GM21423 (cell line): ENCODE data around the gene KHDRBS2.

Experiments
- ATAC-seq: cut with Tn5 transposase; IDR thresholded peaks from one replicate; pipeline ENCODE4 v1.9.1; 2021; ENCODE audit warnings: mild to moderate bottlenecking, moderate library complexity; ENCODE audit not compliant: unreplicated experiment

KHDRBS2 gene

DNA sequence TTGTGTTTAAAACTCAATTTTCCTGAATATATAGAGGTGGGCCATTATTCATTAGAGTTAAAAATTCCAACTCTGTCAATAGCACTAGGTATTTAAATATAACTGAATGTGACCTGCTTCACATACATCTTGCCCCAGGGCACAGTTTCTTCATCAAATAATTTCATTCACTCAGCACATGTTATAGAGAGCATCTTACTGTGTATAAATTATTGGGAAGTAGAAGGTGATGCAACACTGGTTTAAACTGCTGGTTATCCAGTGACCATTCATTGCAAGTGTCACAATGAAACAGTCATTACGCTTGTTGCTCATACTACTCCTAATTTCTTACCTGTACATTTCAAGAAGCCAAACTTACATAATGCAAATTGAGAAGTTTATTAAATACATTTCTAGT, 93.4 kb downstream of the KHDRBS2 start:
- no peak for ATAC-seq

GRCh38 chr6:62175195-62175594, 110.8 kb downstream of the KHDRBS2 start:
- no peak for ATAC-seq

DNA sequence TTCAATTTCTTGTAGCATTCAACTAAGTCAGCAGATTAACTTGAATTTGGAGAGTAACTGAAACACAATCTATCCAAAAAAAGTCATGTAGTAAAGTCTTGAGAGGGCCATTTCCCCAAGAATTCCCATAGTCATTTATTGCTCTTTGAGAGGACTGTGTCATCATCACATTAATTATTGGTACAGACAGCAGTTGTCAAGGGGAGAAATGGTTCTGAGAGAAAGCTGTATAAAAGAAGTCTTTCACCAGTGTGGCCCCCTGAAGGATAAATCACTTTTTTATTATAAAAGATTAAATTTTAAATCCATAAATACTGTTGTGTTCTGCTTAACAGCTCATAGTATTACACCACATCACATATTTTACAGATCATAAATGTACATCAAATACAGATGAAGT, 111.5 kb downstream of the KHDRBS2 start:
- no peak for ATAC-seq

DNA sequence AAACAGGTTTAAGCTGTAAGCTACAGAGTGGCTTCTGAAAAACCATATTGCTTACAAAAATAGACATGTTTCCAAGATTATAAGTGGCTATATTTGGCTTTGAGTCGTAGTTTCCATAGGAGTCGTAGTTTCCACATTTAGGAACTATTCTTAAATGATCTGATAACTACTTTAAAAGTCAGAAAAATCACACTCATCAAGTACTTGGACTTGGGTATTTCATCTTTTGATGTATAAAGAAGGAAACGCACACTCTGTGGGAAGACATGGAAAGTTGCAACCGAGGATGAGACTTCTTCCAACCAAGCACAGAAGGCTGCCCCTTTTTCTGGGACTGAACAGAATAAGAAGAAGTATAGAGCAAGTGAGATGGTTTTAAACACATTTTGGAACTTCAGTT, 118.3 kb downstream of the KHDRBS2 start:
- no peak for ATAC-seq

- no peak for ATAC-seq
Observed at GRCh38 chr6:62162858-62163257, 123.2 kb downstream of the KHDRBS2 start.

- no peak for ATAC-seq
Observed at GRCh38 chr6:62152796-62153195, 133.2 kb downstream of the KHDRBS2 start.

GRCh38 chr6:62150048-62150663, 135.9 kb downstream of the KHDRBS2 start:
- peak; percentile 77 for ATAC-seq

DNA sequence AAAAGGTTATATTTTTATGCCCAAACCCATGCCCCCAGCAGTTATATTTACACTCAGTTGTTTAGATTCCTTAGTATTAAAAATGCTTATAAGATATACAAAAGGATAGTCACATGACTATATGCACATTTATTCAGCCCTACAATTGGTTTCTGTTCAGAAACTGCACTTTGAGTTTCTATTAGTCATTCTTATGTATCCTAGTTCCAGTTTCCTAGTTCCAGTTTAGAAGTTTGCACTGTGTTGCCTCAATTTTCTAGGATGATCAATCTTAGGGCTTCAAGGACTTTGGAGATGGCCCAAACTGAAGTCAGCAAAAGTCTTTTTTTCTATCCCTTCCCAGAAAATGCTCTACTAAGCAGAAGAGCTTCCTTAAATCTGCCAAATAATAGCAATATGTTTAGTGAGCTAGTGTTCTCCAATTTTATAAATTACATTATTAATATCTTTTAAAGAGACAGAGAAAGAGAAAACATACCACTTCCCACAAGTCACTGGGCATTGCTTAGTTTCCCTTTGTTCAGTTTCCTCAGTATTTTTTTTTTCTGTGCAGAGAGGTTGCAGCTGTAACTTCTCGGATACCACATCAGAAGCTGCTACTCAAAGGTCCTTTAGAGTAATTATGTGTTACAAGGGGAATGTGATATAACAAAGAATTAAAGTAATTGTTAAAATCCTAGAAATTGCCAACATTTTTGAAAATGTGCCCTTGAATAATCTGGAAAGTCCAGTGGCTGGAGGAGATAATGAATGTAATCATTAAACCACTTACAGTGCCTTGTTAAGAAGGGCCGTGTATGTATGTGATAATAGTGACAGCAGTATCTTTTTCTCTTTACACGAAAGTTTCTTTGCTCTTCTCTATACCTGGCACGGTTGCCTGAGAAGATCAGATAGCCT, 138.8 kb downstream of the KHDRBS2 start:
- ATAC-seq, result no peak

DNA sequence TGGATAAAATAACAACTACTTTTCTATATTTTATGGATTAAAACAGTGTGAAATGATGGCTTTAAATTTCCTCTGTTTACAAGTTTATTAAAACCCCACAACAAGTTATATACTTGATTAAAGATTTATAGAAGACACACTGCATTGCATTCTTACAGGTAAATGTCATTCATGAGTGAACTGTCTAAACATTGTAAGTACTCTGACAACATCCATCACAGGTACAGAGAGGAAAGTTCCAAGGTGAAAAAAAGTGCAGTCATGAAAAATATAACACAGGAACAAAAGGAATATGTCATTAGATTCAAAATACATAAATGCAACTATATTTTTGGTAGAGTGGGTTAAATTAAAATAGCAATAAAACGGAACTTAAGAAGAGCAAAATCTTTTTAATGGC, 156.9 kb downstream of the KHDRBS2 start:
- ATAC-seq, result no peak

GRCh38 chr6:62119401-62119800, 166.6 kb downstream of the KHDRBS2 start:
- no peak for ATAC-seq

DNA sequence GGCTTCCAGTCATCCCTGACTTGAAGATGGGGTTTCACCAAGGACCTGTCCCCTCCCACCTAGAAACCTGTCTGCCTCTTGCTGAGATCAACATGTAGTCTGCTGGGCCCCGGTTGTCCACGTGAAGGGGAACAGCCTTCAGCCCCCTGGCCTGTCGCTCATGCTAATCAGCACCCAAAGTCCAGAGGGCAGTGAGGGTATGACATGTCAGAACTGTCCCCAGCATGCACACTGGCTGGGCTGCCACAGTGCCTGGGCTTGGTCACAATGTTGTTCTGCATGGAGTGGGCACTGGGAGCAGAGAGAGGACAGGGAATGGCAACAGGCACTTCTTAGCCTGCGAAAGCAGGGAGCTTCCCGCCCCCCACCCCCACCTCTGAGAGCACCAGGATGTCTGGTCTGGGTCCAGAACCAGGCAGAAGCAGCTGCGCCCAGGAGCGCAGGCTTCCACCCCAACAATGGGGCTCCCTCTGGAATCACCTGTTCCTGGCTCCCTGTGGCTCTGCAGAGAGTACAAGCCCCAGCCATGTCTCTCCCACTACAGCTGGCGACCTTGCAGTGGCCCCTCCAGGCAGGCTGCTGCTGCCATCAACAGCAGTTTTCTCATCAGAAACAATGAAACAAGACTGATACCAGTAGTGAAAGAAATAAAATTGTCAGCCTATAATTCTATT, 182.7 kb downstream of the KHDRBS2 start:
- ATAC-seq, result no peak

DNA sequence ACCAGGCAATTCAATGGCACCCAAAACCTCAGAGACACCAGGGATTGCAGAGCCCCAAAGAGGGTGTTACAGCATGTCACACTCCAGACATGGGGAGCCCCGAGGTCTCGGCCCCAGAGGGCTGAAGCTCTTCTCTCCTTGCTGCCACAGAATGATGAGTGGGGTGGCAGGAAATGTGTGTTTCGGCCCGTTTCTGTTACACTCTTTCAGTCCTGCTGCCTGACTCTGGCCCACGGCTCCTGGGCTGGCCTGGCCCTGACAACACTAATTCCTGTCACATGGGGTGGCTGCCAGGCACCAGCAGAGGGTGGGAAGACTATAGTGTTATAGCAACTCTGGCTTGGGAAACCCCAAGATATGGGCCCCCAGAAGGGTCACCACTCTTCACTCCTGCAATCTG, 183.6 kb downstream of the KHDRBS2 start:
- no peak for ATAC-seq

DNA sequence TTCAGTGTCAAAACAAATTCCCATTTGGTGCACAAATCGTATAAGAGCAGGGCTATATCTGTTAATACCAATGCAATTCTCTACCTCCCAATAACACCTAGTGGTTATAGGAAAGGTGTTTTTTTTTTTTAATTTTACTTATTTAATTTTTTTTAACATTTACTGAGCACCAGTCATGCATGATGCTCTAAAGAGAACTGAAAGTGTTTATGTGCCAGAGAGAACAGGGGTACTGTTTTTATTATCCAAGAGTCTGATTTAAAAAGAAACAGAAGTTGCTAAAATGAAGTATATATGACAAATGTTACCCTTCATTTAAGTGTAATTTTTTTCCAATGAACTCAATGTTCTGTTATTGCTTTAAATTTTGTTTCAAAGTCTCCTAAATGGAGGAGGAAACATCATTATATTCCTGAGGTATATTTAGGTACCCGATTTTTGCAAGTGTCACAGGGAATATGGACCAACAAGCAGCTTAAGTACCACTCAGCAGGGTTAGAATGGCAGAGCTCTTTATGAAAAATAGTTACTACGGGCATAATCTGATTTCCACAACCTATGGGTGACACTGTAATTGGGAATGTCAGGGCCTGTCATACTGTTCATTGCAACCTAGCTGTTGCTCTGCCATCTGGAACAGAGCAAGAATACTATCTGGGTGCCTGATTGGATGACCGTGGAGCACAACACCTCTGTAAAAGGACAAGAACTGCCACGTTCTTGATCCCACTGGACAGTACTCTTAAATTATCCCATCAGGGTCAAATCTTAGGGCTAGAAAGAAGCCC, 195.4 kb downstream of the KHDRBS2 start:
- ATAC-seq, result no peak

GRCh38 chr6:62089781-62090180, 196.2 kb downstream of the KHDRBS2 start:
- ATAC-seq, result no peak

GRCh38 chr6:62086047-62086446, 200.0 kb downstream of the KHDRBS2 start:
- no peak for ATAC-seq

DNA sequence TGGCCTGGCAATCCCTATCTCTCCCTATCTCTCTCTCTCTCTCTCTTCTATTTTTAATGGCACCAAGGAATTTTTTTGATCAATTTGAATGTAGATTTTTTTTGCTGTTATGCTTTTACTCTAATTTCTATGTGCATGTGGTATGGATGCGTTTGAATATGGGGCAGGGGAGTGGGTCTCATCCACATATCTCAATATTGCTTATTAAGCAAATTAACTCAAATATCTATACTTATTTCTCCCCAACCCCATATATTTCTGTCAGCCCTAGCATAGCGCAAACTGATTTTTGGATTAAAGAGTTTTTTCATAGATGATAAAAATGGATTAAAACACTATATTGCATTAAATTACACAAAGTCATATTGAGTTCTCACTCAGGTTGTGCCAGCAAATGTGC, 210.2 kb downstream of the KHDRBS2 start:
- ATAC-seq, result no peak

GRCh38 chr6:62059901-62060300, 226.1 kb downstream of the KHDRBS2 start:
- ATAC-seq, result no peak

DNA sequence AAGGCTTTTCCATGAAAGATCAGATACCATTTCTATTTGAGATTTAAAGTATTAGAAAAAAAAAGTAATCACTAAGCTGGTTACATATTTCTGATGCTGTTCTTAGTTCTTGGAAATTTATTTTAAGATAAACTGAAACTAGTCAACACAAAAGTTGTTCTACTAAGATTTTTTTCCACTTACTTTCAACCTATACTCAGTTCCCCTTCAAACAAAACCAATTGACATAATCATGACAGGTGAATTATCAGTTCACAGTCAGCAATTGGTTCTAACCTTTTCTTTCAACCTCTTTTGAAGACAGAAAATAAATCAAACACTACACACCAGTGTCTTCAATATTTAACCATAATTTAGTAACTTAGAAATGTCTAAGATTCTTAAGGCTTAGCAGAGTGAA, 228.7 kb downstream of the KHDRBS2 start:
- ATAC-seq, result no peak

- no peak for ATAC-seq
Observed at GRCh38 chr6:62045502-62045901, 240.5 kb downstream of the KHDRBS2 start.

DNA sequence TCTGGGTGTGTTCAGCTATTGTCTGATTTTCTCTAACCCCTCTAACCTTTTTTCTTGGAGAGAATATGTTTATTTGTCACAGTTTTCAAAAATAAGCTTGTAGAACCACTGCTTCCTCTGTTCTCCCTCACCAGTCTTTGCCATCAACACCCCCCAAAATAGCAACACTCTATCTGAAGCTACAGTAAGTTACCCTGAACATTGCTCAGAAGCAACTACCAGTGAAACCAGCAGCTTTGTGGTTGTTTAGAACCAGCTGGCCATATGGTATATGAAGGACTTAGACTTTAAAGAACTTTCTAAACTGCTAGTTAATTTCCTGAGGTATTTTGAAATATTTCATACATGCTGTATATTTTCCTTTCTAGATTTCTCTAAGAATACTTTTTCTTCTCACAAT, 242.9 kb downstream of the KHDRBS2 start:
- ATAC-seq, result no peak

GRCh38 chr6:62042429-62042828, 243.6 kb downstream of the KHDRBS2 start:
- no peak for ATAC-seq
